Measurements from ENCODE around the gene SMIM36. TPM values are rescaled to one million over a fixed set of nuclear protein-coding genes. Genes with fewer than 3 reads are reported as not detected.
"Not testable (repeated sequence)": the region's sequence is repeated elsewhere in the genome, so short reads cannot be mapped to it uniquely, and the experiment has no call there.

The SMIM36 gene
- total and polyA plus RNA-seq, 4 donors, result not detected

DNA sequence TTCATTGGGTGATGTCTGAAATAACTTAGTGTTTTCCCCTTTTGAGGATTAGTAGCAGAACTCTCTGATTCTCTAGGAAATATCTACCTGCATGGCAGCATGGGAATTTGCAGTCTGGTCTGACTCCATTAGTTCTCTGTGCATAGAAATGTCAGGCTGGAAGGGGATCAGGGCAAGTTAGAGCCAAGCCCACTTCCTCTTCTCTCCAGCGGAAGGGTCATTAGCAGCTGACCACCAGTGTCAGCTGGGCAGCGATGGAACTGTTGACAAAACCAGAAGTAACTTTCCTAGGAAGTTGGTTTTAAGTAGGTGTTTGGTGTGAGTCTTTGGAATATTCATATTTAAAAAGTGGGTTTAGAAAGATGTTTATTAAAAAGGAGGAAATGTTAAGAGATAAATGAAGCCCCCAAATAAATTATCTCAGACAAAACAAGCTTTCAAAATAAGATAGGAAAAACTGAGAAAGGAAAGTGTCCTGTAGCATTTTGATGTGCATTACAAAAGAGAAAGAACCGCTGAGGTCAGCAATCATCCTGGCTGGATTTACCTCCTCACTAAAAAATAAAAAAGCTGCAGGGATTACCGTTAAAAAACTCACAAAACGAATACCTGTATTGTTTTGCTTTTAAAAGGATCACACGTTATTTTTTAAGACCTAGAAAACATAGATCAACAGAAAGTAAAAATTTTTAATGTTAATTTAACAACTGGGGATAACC, 57.3 kb downstream of the SMIM36 start:
- intact Hi-C loops (cut with DNase I), result no loop called here
- ATAC-seq (ENCODE audit: low FRiP score), result no peak
- WGBS, 2 donors, result 41 to 46% methylated on average over 6 of the region's 6 CpGs

DNA sequence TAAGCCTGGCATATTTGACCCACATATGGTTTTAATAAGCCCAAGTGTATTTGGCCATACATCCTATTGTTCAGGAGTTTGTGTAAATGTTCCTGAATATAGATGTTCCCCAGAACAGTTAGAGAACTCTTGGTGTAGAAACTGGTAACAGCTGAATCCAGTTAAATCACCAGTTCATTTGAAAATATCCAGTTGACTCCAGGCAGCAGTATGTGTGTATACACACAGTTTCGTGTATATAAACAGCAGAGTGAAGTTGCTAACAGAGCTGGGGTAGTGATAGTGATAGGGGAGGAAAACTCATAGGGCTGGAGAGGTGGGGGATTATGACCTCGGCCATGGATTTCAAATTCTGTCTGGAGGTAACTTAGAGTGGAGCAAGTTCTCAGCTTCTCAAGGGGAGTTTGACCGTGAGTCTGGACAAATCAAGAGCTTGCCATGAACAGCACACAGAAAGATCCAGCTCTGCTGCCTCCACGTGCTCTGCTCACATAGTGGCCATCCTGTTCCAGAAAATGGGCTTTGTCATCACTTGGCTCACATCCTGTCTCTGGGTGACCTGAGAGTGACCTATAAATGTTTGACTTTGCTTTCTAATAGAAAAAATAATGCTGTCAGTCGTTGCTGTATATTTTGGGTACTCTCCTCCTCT, 59.0 kb downstream of the SMIM36 start:
- WGBS, 2 donors, result 41 to 46% methylated on average over 5 of the region's 5 CpGs
- Histone ChIP-seq H3K4me3 (ENCODE audit: low read length in 2 of 2) (no peak overlapping the region), H3K4me1 (ENCODE audit: control insufficient read depth in 1 of 2, insufficient read depth in 2 of 2, low read length in 2 of 2) (no peaks in the 10 kb centered on the region), H3K36me3 (ENCODE audit: control insufficient read depth in 1 of 2, insufficient read depth in 2 of 2, low read length in 1 of 2) (no peaks in the 10 kb centered on the region), H3K27me3 (ENCODE audit: control insufficient read depth in 1 of 2, insufficient read depth in 2 of 2, low read length in 1 of 2) (no peaks in the 10 kb centered on the region), H3K9me3 (ENCODE audit: control insufficient read depth, low read length) (no peaks in the 10 kb centered on the region), H3K27ac (ENCODE audit: low read depth in 1 of 2, low read length in 2 of 2) (no peak overlapping the region)
- intact Hi-C loops (cut with DNase I), result no loop called here
- ATAC-seq (ENCODE audit: low FRiP score), result peak; percentile 57
- DNase-seq, result peak in 1 of 2 donors; percentile 50

More for the DNA sequence above, 57.3 kb downstream of the SMIM36 start:
- no peak overlapping the region for H3K27ac ChIP-seq (ENCODE audit: low read depth in 1 of 2, low read length in 2 of 2)
- DNase-seq, result peak in 1 of 2 donors; percentile 67
- no peaks in the 10 kb centered on the region for H3K27me3 ChIP-seq (ENCODE audit: control insufficient read depth in 1 of 2, insufficient read depth in 2 of 2, low read length in 1 of 2)
- no peaks in the 10 kb centered on the region for H3K9me3 ChIP-seq (ENCODE audit: control insufficient read depth, low read length)
- no peaks in the 10 kb centered on the region for H3K4me1 ChIP-seq (ENCODE audit: control insufficient read depth in 1 of 2, insufficient read depth in 2 of 2, low read length in 2 of 2)
- H3K4me3 ChIP-seq (ENCODE audit: low read length in 2 of 2), result no peak overlapping the region
- no peaks in the 10 kb centered on the region for H3K36me3 ChIP-seq (ENCODE audit: control insufficient read depth in 1 of 2, insufficient read depth in 2 of 2, low read length in 1 of 2)

- H3K4me1 ChIP-seq (ENCODE audit: control insufficient read depth in 1 of 2, insufficient read depth in 2 of 2, low read length in 2 of 2), result no peaks in the 10 kb centered on the region
- no peak for DNase-seq
- H3K27ac ChIP-seq (ENCODE audit: low read depth in 1 of 2, low read length in 2 of 2), result no peak overlapping the region
Measured at GRCh38 chr17:55451758-55452138, 59.5 kb downstream of the SMIM36 start.

GRCh38 chr17:55451203-55451641, 60.0 kb downstream of the SMIM36 start:
- no peaks in the 10 kb centered on the region for H3K27me3 ChIP-seq (ENCODE audit: control insufficient read depth in 1 of 2, insufficient read depth in 2 of 2, low read length in 1 of 2)
- DNase-seq (no peak), ATAC-seq (ENCODE audit: low FRiP score) (no peak)
- H3K9me3 ChIP-seq (ENCODE audit: control insufficient read depth, low read length), result no peaks in the 10 kb centered on the region
- no peak overlapping the region for H3K4me3 ChIP-seq (ENCODE audit: low read length in 2 of 2)
- H3K36me3 ChIP-seq (ENCODE audit: control insufficient read depth in 1 of 2, insufficient read depth in 2 of 2, low read length in 1 of 2), result no peaks in the 10 kb centered on the region
- H3K27ac ChIP-seq (ENCODE audit: low read depth in 1 of 2, low read length in 2 of 2), result no peak overlapping the region
- no peaks in the 10 kb centered on the region for H3K4me1 ChIP-seq (ENCODE audit: control insufficient read depth in 1 of 2, insufficient read depth in 2 of 2, low read length in 2 of 2)
- intact Hi-C loops (cut with DNase I), result no loop called here
- 63 to 81% methylated on average over 1 of the region's 1 CpG for WGBS, 2 donors

More at GRCh38 chr17:55451758-55452138, 59.5 kb downstream of the SMIM36 start:
- intact Hi-C loops (cut with DNase I), result no loop called here
- Histone ChIP-seq H3K36me3 (ENCODE audit: control insufficient read depth in 1 of 2, insufficient read depth in 2 of 2, low read length in 1 of 2) (no peaks in the 10 kb centered on the region), H3K4me3 (ENCODE audit: low read length in 2 of 2) (no peak overlapping the region), H3K27me3 (ENCODE audit: control insufficient read depth in 1 of 2, insufficient read depth in 2 of 2, low read length in 1 of 2) (no peaks in the 10 kb centered on the region), H3K9me3 (ENCODE audit: control insufficient read depth, low read length) (no peaks in the 10 kb centered on the region)
- WGBS, 2 donors, result 94 to 95% methylated on average over 2 of the region's 2 CpGs
- no peak for ATAC-seq (ENCODE audit: low FRiP score)

GRCh38 chr17:55450232-55450825, 60.9 kb downstream of the SMIM36 start:
- ATAC-seq (ENCODE audit: low FRiP score) (no peak), DNase-seq (no peak)
- WGBS, 2 donors, result 80 to 84% methylated on average over 7 of the region's 7 CpGs
- Histone ChIP-seq H3K9me3 (ENCODE audit: control insufficient read depth, low read length) (no peaks in the 10 kb centered on the region), H3K27ac (ENCODE audit: low read depth in 1 of 2, low read length in 2 of 2) (no peak overlapping the region), H3K4me3 (ENCODE audit: low read length in 2 of 2) (no peak overlapping the region), H3K27me3 (ENCODE audit: control insufficient read depth in 1 of 2, insufficient read depth in 2 of 2, low read length in 1 of 2) (no peaks in the 10 kb centered on the region), H3K4me1 (ENCODE audit: control insufficient read depth in 1 of 2, insufficient read depth in 2 of 2, low read length in 2 of 2) (no peaks in the 10 kb centered on the region), H3K36me3 (ENCODE audit: control insufficient read depth in 1 of 2, insufficient read depth in 2 of 2, low read length in 1 of 2) (no peaks in the 10 kb centered on the region)
- intact Hi-C loops (cut with DNase I), result no loop called here

GRCh38 chr17:55448681-55449080, 62.6 kb downstream of the SMIM36 start:
- Histone ChIP-seq H3K4me3 (ENCODE audit: low read length in 2 of 2) (no peak overlapping the region), H3K27me3 (ENCODE audit: control insufficient read depth in 1 of 2, insufficient read depth in 2 of 2, low read length in 1 of 2) (no peaks in the 10 kb centered on the region), H3K4me1 (ENCODE audit: control insufficient read depth in 1 of 2, insufficient read depth in 2 of 2, low read length in 2 of 2) (no peaks in the 10 kb centered on the region), H3K36me3 (ENCODE audit: control insufficient read depth in 1 of 2, insufficient read depth in 2 of 2, low read length in 1 of 2) (no peaks in the 10 kb centered on the region), H3K27ac (ENCODE audit: low read depth in 1 of 2, low read length in 2 of 2) (no peak overlapping the region), H3K9me3 (ENCODE audit: control insufficient read depth, low read length) (no peaks in the 10 kb centered on the region)
- WGBS, 2 donors, result 60 to 61% methylated on average over 4 of the region's 4 CpGs
- ATAC-seq (ENCODE audit: low FRiP score) (no peak), DNase-seq (no peak)
- intact Hi-C loops (cut with DNase I), result no loop called here

GRCh38 chr17:55446581-55447205, 64.6 kb downstream of the SMIM36 start:
- Histone ChIP-seq H3K27ac (ENCODE audit: low read depth in 1 of 2, low read length in 2 of 2) (no peak overlapping the region), H3K4me1 (ENCODE audit: control insufficient read depth in 1 of 2, insufficient read depth in 2 of 2, low read length in 2 of 2) (no peaks in the 10 kb centered on the region), H3K27me3 (ENCODE audit: control insufficient read depth in 1 of 2, insufficient read depth in 2 of 2, low read length in 1 of 2) (no peaks in the 10 kb centered on the region), H3K9me3 (ENCODE audit: control insufficient read depth, low read length) (no peaks in the 10 kb centered on the region), H3K4me3 (ENCODE audit: low read length in 2 of 2) (no peak overlapping the region), H3K36me3 (ENCODE audit: control insufficient read depth in 1 of 2, insufficient read depth in 2 of 2, low read length in 1 of 2) (no peaks in the 10 kb centered on the region)
- DNase-seq (no peak), ATAC-seq (ENCODE audit: low FRiP score) (no peak)
- 74 to 81% methylated on average over 4 of the region's 4 CpGs for WGBS, 2 donors
- intact Hi-C loops (cut with DNase I), result no loop called here

DNA sequence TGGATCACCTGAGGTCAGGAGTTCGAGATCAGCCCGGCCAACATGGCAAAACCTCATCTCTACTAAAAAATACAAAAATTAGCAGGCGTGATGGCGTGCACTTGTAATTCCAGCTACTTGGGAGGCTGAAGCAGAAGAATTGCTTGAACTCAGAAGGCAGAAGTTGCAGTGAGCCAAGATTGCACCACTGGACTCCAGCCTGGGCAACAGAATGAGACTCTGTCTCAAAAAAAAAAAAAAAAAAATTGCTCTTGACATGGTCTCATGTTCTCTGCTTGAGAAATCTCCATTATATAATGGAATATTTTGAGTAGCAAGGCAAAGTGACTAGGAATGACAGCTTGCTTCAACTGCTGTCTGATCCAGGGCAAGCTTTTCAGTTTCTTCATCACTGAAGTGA, 65.2 kb downstream of the SMIM36 start:
- H3K4me3 ChIP-seq (ENCODE audit: low read length in 2 of 2); H3K9me3 ChIP-seq (ENCODE audit: control insufficient read depth, low read length); intact Hi-C loops (cut with DNase I); H3K4me1 ChIP-seq (ENCODE audit: control insufficient read depth in 1 of 2, insufficient read depth in 2 of 2, low read length in 2 of 2); H3K36me3 ChIP-seq (ENCODE audit: control insufficient read depth in 1 of 2, insufficient read depth in 2 of 2, low read length in 1 of 2); H3K27ac ChIP-seq (ENCODE audit: low read depth in 1 of 2, low read length in 2 of 2); H3K27me3 ChIP-seq (ENCODE audit: control insufficient read depth in 1 of 2, insufficient read depth in 2 of 2, low read length in 1 of 2): not testable (repeated sequence)
- ATAC-seq (ENCODE audit: low FRiP score), result peak; percentile 57
- 95 to 96% methylated on average over 4 of the region's 4 CpGs for WGBS, 2 donors
- peak in 1 of 2 donors; percentile 49 for DNase-seq
